Upper lobe of left lung (tissue), 4 donors: ENCODE measurements around the gene CRY1.

Experiments
- POLR2A ChIP-seq, 4 donors: fragments of 450-650 bp; IDR thresholded peaks; one replicate each; pipeline ENCODE4 v1.5.1; 2016 to 2017; ENCODE audit warnings: antibody characterized with exemption in 4 of 4, mild to moderate bottlenecking in 2 of 4
- POLR2AphosphoS5 ChIP-seq, 2 donors: sonication (generic); formaldehyde crosslinking; IDR thresholded peaks; one replicate each; pipeline ENCODE4 v1.5.1; 2017; ENCODE audit warnings: antibody characterized with exemption in 2 of 2
- TF ChIP-seq, protein P1 (sequence below), 6 experiments: fragments of 450-650 bp in 4 of 6; fragments of 200-600 bp in 2 of 6; sonication (generic) in 2 of 6; IDR thresholded peaks; one replicate each; pipeline ENCODE4 v1.5.1; 2016 to 2019; ENCODE audit warnings: antibody characterized with exemption in 6 of 6

DNA sequence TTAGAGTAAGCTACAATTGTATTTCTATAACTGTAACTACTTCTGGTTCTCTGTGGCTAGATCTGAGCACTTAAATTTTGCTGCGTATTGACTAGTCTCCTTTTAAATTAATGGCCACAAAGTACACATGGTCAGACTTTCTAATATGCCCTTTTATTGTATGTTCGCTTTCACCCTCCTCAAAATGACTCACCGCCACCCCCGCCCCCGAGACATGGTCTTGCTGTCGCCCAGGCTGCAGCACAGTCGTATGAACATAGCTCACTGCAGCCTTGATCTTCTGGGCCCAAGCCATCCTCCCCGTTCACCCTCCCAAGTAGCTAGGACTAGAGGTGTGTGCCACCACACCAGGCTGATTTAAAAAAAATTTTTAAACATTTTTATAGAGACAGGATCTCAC is 118.3 kb downstream of the CRY1 start:
- no peak for TF ChIP-seq POLR2AphosphoS5 (IDR thresholded peaks at IDR 0.05)
- TF ChIP-seq, protein P1, sequence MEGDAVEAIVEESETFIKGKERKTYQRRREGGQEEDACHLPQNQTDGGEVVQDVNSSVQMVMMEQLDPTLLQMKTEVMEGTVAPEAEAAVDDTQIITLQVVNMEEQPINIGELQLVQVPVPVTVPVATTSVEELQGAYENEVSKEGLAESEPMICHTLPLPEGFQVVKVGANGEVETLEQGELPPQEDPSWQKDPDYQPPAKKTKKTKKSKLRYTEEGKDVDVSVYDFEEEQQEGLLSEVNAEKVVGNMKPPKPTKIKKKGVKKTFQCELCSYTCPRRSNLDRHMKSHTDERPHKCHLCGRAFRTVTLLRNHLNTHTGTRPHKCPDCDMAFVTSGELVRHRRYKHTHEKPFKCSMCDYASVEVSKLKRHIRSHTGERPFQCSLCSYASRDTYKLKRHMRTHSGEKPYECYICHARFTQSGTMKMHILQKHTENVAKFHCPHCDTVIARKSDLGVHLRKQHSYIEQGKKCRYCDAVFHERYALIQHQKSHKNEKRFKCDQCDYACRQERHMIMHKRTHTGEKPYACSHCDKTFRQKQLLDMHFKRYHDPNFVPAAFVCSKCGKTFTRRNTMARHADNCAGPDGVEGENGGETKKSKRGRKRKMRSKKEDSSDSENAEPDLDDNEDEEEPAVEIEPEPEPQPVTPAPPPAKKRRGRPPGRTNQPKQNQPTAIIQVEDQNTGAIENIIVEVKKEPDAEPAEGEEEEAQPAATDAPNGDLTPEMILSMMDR (IDR thresholded peaks at IDR 0.05): no peak
- TF ChIP-seq POLR2A (IDR thresholded peaks at IDR 0.05): no peak
